ENCODE results near the gene LNPK.
"Not testable (repeated sequence)": the region's sequence is repeated elsewhere in the genome, so short reads cannot be mapped to it uniquely, and the experiment has no call there.

LNPK gene

GRCh38 chr2:175966839-175967238 is 35.2 kb downstream of the LNPK start:
- no peak for DNase-seq

DNA sequence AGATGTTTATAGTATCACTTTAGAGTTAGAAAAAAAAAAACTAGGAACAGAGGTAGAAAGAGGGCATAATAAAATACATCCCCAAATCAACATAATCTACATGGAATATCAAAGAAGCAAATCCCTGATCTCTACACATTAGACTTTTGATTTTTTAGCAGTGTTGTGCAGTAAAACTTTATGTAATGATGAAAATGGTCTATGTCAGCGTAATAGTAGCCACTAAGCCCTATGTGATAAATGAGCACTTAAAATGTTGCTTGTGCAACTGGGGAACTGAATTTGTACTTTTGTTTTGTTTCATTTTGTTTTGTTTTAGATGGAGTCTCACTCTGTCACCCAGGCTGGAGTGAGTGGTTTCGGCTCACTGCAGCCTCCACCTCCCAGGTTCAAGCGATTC is 36.3 kb downstream of the LNPK start:
- no peak for DNase-seq

GRCh38 chr2:175964195-175964594 is 37.9 kb downstream of the LNPK start:
- no peak for DNase-seq

GRCh38 chr2:175963171-175963570 is 38.9 kb downstream of the LNPK start:
- DNase-seq, result not testable (repeated sequence)

- DNase-seq, result no peak
Observed at GRCh38 chr2:175957845-175958244, 44.2 kb downstream of the LNPK start.

GRCh38 chr2:175955136-175955535 is 46.9 kb downstream of the LNPK start:
- DNase-seq, result no peak

DNA sequence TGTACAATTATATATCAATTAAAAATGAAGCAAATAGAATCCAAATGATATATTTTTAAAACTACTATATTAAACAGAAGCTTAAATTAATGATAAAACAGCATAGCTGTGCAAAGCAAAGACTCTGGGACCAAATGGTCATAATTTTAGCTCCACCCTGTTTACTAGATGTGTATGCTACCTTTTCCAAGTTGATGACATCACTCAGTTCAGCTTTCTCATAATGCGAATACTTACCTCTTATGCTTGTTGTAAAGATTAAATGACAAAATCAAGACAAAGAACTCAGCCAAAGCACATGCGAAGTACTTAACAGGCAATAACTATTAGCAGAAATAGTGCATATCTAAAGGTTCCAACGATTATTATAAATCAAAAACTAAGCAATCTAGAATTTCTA is 51.6 kb downstream of the LNPK start:
- no peak for DNase-seq

DNA sequence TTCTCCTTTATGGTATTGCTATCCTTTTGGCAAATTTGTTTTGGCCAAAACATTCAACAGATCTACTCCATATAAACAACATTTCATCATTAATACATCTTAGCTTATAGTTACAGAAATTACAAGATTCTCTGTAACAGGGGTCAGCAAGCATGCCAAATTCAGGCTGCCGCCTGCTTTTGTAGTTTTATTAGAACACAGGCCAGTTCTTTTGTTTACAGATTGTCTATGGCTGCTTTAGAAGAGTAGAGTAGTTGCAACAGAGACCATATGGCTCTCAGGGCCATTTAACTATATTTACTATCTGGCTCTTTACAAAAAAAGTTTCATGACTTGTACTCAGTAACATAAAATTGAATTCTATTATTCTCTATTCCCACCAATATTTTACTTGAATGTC is 53.9 kb downstream of the LNPK start:
- no peak for DNase-seq

- DNase-seq, result no peak
Observed at GRCh38 chr2:175947073-175947472, 55.0 kb downstream of the LNPK start.

- DNase-seq, result no peak
Observed at GRCh38 chr2:175941699-175942098, 60.4 kb downstream of the LNPK start.

- no peak for DNase-seq
Observed at GRCh38 chr2:175937216-175937615, 64.9 kb downstream of the LNPK start.

DNA sequence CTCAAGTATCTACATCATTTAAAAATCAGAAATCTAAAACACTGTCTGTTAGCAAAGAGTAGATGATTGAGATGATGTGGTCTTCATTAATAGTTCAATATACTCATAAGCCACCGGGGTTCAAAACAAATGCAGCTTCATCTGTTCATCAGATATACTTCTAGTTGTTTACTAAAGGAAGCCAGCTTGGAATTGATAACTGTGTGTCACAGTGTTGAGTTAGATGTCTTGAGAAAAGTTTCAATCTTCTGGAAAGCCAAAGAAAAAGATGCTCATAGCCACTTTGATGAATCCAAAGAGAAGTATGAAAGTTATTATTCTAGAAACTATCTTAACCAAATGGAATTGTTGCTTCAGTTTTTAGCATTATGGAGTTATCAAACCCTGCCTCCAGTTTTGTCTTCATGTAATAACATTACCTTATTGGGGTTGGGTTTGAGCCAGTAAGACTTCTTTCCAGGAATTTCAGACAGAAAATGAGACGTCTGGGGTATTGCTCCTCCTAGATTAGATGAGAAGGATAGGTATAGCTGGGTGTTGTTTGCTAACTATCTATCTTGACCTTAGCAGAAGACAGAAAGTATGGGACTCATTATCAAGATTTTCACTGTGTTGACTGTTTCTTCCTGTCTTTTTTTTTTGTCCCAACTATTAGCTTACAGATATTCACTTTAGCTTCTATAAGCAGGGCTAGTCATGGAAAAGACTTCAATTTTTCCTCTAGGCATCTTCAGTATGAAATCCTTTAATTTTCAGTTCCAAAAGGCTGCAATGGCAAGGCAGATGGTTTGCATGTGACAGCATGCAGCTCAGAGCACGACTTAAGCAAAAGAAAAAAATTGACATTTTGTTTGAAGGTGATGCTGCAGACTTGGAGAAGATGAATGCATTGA is 66.5 kb downstream of the LNPK start:
- DNase-seq, result no peak

DNA sequence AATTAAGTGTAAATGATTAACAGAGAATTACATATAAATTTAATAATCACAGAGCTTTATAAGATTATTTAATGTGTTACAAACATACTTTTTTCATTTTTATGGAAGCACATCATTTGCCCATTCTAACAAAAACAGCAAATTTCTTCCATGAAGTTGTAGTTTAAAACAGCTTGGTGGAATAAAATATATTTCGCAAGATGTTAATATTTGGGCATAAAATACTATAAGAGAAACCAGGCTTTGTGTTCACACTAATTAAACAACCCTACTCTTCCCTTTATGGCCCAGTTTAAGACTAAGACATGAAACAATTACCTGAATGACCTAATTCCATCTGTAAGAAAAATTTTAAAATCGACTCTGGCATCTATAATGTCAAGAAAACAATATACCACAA is 69.4 kb downstream of the LNPK start:
- DNase-seq, result no peak

DNA sequence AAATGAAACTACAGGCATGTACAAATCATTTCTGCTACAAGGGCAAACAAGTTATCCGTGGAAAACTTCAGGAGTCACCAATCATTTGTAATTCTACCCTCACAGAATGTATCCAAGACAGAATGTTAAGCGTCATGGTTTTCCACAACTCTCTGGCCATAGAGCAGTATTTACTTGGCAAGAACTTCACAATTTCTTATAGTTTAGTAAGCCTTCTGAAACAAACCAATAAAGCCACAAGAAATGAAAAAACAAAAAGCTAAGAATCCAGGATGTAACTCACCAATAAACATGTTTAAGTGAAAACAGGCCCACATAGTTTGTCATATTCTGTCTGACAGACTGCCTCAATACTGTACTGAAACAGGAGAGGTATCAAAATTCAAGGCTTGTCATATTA is 70.3 kb downstream of the LNPK start:
- no peak for DNase-seq

DNA sequence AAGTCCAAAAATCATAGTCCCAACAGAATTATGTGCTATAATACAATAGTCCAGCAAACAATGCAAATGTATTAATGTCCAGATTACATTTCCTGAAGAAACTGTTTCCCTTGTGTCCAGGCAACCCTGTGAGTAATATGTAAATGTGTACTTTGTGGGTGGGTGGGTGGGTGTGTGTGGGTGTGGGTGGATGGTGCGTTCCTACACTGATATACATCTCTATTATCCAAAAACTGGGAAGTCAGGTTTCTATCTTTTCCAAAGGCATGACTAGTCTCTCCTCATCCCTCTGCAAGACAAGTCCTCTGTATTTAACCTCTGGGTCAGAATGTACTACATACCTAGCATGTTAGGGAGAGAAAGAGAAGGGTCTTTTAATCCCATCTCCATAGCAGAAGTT is 71.6 kb downstream of the LNPK start:
- no peak for DNase-seq

DNA sequence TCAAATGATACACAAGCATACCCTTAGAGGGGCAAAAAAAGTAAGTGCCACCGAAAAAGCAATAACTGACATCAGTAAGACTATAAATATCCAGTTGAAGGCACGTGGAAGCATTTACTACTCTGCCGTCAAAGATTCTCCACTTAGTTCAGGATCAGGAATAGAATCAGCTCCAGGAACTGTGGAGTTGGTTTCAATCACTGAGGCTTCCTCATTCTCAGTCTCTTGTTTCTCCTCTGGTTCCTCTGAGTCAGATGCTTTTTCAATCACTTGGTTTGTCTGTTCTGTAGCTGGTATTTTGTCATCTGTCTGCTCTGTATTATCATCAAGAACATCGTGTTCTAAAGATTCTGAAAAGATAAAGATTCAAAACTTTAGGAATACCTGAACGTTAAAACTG is 72.2 kb downstream of the LNPK start:
- no peak for DNase-seq

DNA sequence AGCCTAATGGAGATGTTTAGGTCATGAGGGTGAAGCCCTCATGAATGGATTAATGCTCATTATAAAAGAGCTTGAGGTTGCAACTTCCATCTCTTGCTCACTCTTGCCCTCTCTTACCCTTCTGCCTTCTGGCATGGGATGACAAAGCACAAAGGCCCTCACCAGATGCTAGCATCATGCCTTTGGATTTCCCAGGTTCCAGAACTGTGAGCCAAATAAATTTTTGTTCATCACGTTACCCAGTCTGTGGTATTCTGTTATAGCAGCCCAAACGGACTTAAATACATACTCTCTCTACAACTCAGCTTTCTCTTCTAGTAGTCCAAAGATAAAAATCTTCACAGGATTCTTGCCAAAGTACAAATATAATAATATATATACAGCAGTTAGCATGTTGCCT is 75.8 kb downstream of the LNPK start:
- DNase-seq, result no peak

DNA sequence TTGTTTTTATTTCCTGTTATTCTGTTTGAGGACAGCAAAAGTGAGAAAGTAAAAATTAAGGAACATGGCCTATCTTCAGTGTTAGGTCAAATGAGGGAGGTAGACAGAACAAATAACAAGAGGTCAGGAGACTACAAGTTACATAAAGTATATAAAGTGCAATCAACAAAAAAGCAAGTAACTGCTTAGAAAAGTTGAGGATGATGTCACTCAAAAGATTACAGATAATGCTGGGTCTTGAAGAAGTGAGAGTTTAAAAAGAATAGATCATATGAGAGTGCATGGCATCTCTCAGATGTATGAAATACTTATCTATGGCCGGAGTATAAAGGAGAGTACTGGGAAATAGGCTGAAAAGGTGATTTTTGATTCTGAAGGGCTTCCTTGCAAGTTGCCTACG is 79.9 kb downstream of the LNPK start:
- DNase-seq, result no peak

GRCh38 chr2:175918935-175919334 is 83.1 kb downstream of the LNPK start:
- DNase-seq, result no peak

GRCh38 chr2:175914846-175915245 is 87.2 kb downstream of the LNPK start:
- no peak for DNase-seq

DNA sequence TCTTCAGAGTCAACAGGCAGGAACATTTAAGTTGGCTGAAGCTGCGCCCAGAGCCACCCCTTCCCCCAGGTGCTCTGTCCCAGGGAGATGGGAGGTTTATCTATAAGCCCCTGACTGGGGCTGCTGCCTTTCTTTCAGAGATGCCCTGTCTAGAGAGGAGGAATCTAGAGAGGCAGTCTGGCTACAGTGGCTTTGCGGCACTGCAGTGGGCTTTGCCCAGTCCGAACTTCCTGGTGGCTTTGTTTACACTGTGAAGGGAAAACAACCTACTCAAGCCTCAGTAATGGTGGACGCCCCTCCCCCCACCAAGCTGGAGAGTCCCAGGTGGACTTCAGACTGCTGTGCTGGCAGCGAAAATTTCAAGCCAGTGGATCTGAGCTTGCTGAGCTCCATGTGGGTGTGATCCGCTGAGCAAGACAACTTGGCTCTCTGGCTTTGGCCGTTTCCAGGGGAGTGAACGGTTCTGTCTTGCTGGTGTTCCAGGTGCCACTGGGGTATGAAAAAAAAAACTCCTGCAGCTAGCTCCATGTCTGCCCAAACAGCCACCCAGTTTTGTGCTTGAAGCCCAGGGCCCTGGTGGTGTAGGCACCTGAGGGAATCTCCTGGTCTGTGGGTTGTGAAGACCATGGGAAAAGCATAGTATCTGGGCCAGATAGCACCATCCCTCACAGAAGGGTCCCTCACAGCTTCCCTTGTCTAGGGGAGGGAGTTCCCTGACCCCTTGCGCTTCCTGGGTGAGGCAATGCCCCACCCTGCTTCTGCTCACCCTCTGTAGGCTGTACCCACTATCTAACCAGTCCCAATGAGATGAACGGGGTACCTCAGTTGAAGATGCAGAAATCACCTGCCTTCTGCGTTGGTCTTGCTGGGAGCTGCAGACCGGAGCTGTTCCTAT is 88.0 kb downstream of the LNPK start:
- not testable (repeated sequence) for DNase-seq

GRCh38 chr2:175913267-175913666 is 88.8 kb downstream of the LNPK start:
- not testable (repeated sequence) for DNase-seq

- DNase-seq, result no peak
Observed at GRCh38 chr2:175904035-175904434, 98.0 kb downstream of the LNPK start.

DNA sequence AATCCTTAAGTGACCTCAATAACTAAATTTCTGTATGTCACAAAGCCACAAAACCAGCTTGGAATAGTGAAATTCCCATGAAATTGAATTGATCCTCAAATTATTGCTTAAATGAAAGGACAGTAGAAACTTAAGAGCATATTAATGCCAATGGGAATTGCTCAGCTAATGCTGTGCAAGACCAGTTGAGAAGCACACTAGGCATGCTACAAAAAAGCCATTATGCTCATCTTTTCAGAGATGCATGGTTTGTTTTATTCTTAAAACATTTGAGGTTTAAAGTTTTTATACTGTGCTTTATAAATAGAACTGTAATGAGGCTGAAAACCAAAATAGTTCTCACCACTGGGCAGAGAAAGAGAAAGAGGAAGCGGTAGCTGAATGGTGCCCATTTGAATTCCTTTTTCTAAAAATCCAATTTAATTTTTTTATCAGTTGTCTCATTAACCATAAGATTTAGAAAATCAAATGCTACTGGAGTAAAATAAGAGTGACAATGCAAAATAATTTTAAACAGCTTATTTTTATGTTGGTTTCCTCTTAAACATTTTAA is 98.6 kb downstream of the LNPK start:
- DNase-seq, result no peak
